HG02943 (cell line): ENCODE results near the gene CRYM.
"Not testable (repeated sequence)": the region's sequence is repeated elsewhere in the genome, so short reads cannot be mapped to it uniquely, and the experiment has no call there.

Experiments used
- ATAC-seq: cut with Tn5 transposase; IDR thresholded peaks from one replicate; pipeline ENCODE4 v1.9.1; 2021; ENCODE audit warnings: mild to moderate bottlenecking, low read depth, moderate library complexity; ENCODE audit not compliant: unreplicated experiment

CRYM gene

DNA sequence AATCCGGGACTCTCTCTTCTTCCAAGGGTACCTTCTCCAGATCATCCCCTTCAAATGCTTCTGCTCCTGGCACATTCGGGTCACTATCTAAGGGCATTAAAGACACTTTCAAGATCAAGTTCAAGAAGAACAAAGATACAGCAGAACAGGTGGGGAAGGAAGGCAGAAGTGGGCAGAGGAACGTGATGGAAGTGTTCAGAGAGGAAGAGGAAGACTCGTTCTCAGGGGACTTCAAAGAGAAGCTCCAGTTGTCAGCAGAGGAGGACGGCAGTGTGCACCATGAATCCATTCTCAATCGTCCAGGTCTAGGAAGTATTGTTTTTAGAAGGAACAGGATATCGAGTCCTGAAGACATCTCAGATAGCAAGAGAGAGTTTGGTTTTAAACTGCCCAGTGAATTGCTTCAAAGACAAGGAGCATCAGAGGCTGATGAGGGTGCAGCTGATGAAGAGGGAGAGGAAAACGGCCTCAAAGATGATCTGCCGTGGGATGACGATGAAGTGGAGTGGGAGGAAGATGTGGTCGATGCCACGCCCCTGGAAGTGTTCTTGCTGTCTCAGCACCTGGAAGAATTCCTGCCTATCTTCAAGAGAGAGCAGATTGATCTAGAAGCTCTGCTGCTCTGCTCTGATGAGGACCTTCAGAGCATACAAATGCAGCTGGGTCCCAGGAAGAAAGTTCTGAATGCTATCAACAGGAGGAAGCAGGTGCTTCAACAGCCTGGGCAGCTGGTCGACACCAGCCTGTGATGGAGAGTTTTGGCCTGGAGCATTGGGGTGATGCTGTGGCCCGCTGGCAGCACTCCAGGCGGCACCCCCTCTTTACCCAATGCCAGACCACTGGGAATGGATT lies 27.8 kb downstream of the CRYM start:
- ATAC-seq: no peak

DNA sequence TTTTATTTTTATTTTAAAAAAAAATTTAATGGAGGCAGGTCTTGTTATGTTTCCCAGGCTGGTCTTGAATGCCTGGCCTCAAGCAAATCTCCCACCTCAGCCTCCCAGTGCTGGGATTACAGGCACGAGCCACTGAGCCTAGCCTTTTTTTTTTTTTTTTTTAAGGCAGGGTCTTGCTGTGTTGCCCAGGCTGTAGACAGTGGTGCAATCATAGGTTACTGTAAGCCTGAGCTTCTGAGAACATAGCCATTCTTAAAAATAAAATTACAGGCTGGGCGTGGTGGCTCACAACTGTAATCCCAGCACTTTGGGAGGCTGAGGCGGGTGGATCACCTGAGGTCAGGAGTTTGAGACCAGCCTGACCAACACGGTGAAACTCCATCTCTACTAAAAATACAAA lies 29.9 kb downstream of the CRYM start:
- ATAC-seq: not testable (repeated sequence)

DNA sequence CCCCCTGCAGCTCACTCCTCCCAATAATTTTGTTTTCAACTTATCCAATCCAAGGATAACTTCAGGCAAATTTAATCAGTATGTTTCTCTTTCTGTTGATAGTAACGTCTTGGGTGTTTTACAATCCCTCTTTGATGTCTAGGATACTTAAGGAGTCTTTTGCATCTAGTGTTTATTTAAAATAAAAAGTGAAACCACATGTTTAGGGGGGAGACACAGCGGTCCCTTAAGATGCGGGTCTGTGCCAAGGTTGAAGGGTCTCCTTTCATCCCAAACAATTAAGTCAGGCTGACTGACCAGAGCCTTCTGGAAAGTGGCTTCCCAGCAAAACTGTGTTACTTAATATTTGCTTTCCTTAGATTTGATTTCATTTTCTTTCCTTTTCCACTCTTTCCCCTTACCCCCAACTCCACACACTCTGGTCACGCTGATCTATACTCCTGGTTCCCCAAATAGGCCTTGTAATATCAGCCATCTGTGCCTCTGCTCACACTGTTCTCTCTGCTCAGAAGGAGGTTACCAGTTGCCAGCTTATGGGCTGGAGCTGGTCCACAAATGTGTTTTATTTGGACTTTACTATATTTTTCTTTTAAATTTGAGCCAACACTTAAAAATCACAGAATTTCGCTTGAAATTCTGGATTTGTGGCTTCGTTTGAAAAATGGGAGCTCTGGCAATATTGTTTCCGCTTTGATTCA lies 33.4 kb downstream of the CRYM start:
- no peak for ATAC-seq

DNA sequence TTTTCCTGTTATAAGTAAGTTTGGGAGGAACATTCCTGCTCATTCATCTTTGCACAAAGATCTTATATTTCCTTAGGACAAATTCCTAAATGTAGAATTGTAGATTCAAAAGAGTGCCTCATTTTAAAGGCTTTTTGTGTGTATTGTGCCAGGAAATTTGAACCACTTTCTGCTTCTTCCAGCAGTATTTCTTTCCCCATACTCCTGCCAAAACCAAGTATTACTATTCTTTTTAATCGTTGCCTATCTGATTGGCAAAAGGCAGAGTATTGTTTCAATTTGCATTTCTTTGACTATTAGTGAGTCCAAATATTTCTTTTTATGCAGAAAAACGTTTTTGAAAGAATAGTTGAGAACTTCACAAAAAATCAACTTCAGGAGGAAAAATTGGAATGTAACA lies 35.3 kb downstream of the CRYM start:
- ATAC-seq: no peak

DNA sequence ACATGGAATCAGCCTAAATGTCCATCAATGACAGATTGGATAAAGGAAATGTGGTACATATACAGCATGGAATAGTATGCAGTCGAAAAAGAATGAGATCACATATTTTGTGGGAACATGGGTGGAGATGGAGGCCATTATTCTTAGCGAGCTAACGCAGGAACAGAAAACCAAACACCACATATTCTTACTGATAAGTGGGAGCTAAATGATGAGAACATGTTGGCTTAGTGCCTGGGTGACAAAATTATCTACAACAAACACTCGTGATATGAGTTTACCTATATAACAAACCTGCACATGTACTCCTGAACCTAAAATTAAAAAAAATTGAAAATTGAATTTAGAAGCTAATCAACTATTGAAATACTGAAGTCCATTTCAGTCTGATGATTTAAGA lies 38.4 kb downstream of the CRYM start:
- ATAC-seq: no peak

DNA sequence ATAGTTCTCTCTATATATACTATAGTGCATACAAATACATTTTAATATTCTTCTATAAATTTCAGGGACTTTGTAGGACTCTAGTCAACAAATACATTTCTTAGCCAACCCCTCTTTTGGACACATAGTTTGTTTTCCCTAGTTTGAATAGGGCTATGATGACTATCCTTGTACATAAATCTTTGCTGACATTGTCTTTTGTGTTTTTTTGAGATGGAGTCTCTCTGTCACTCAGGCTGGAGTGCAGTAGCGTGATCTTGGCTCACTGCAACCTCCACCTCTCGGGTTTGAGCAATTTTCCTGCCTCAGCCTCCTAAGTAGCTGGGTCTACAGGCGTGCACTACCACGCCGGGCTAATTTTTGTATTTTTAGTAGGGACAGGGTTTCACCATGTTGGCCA lies 41.3 kb downstream of the CRYM start:
- no peak for ATAC-seq

DNA sequence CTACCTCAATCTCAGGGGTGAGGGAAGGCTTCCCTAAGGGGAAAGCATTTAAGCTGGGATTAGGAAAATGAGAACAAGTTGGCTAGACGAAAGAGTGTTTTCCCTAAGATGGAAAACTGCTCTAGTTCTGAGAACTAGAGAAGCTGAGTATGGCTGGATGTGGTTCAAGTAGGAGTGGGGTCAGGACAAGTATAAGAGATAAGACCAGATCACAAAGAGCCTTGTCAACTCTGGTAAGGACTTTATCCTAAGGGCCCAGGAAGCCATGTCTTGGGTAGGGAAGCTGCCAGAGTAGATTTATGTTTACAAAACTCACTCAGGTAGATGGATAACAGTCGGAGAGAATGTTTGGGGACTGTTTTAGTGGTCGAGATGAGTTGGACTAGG lies 42.9 kb downstream of the CRYM start:
- ATAC-seq: no peak

DNA sequence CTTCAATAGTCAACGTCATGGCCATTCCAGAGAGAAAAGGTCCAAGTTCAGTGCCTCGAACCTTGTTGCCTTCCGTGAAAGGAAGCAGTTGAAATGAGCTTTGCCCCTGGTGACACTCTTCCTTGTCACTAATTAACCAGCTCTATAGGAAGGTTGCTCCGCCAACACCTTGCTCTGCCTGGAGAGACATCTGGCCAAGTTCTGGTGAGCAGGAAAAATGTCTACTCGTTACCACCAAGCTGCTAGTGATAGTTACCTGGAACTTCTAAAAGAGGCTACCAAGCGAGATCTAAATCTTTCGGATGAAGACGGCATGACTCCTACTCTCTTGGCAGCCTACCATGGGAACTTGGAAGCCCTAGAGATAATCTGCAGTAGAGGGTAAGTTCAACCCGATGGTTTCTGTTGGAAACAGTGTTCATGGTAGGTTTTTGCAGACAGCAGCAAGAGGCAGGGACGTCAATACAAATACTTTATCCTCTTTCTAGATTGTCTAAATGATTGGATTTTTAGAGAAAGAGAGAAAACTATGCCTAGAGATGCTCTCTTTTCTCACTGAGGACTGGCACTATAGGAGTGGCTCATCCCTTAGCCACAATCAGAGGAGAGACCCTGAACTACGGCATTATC lies 44.5 kb downstream of the CRYM start, which contains the start of gene ANKS4B:
ANKS4B (plus strand) TSS at position 179 of the 630 bp plus-strand sequence; CDS start at position 218, 39 bp downstream.
- ATAC-seq: no peak

DNA sequence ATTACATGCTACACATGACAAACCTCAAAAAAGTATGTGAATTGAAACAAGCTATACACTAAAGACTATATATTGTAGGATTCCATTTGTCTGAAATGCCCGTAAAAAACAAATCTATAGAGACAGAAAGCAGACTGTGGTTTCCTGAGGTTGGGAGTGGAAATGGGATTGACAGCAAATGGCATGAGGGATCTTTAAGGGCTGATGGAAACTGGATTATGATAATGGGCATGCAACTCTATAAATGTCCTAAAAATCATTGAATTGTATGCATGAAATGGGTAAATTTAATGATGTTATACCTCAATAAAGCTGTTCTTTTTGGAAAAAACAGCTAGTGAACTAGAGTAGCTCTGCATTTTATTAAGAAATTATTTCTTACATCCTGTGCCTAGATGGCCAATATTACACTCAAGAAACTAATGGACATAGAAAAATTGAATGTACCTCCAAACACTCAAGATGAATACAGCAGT lies 45.0 kb downstream of the CRYM start:
- no peak for ATAC-seq

DNA sequence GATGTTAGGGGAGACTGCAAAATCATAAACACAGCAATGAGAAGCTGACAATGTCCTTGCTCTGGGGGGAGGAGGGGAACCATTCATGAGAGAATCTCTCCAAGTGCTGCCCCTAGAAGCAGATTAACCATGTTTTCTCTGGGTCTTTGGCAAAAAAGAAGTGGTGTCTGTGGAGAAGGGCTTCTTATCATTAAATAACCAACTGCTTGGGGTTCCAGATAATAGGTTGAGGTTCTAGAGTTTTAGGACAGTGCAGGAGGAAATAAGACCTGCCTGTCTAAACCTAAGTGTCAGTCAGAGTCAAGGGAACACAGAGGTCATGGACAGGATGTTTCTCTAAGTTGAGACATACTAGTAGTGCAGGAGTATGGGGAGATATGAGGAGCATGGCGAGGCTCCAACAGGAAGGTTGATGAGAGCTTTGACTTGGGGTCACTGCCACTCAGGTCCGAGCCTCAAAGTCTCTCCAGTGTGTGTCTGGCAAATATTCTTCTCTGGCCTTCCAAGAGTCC lies 49.7 kb downstream of the CRYM start:
- no peak for ATAC-seq

DNA sequence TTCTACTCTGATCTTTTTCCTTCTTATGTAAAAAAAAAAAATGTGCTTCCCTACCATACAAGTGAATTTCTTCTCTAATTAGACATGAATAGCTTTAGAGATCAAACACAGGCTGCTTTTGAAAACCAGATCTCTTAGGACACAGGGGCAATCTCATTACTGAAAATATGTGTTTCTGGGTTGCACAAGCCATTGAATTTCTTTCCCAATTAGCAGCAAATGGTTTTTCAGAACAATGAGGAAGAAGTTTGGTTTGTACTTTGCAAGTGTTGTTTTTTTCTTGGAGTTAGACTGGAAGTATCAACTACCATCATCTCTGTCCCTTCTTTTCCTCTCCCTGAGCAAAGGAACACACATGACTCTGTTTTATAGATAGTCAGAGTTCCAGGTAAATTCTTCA lies 50.2 kb downstream of the CRYM start:
- ATAC-seq: no peak

DNA sequence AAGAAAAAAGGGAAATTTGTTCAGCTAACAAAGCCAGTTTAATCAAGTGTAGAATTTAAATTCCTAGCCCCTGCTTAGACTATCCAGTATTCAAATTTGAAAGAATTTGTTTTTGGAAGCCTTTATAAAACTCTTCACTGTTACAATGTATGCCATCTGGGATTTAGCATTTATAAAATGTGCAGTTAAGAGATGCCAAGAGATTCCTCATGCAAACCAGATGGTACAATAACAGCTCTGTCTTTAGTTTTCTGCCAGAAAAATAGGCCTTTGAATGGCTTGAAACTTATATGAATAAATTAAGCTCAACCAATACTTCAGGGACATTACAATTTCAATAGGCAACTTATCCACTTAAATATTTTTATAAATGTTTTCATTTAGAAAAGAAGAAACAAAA lies 51.3 kb downstream of the CRYM start:
- ATAC-seq: no peak

DNA sequence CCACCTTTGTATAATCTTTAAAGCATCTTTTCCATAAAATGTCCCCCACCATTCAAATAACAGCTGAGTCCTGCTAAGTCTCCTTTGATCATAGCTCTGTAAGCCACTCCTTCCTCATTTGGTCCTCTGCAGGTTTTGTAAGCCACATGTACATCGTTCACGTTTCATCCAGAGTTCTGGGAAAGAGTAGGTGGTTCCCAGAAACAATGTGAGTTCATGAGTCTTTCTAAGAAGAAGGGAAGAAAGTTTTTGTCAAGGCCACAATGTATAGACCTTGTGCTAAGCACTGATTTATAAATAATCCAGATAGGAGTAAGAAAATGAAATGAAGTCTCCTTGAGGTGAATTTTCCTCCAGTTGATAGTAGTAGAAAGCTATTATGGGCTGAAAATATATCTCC lies 53.3 kb downstream of the CRYM start:
- no peak for ATAC-seq

DNA sequence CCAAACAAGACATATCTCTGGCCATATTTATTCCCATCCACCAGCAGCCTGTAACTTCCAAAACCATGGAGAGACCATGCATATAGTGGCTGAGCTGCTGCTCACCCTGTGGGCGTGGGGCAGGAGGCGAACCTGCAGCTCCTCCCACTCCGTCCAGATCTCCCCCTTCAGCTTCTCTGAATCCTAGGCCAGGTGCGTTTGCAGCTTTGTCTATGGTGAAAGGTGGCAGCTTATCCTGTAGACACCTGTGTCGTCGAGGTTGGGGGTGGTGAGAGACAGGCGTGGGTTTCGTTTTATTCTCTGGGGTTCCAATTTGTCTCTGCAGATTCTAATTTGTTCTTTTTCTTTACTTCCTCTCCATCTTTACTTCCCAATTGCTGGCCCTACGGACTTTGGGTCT lies 54.3 kb downstream of the CRYM start:
- ATAC-seq: no peak

DNA sequence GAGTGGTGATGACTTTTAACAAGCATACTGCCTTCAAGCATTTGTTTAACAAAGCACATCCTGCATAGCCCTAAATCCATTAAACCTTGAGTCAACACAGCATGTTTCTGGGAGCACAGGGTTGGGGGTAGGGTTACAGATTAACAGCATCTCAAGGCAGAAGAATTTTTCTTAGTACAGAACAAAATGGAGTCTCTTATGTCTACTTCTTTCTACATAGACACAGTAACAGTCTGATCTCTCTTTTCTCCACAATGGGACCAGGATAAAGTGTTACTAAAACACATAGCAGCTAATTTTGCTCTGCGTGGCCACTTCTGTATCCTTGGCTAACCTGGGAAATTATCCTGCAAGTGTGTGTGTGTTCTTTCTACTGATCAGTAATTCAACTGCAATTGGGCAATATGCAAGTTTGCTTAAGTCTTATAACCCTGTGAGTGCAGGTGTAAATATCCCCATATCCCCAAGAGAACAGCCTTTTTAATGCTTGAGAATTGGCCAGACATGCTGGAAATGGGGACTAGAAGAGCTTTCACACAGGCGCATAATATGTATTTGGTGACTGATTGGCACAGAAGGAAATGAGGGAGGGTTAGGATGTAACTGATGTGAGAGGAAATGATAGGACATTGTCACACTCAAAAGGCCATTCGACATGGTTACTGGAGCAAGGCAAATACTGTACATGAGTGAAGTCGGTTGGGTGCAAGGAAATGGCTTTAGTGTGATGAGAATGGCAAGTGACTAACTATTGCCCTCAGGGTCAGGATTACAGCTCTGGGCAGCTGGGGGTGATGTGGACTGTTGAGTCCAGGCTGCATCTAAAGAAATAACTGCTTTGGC lies 55.4 kb downstream of the CRYM start:
- ATAC-seq: no peak

DNA sequence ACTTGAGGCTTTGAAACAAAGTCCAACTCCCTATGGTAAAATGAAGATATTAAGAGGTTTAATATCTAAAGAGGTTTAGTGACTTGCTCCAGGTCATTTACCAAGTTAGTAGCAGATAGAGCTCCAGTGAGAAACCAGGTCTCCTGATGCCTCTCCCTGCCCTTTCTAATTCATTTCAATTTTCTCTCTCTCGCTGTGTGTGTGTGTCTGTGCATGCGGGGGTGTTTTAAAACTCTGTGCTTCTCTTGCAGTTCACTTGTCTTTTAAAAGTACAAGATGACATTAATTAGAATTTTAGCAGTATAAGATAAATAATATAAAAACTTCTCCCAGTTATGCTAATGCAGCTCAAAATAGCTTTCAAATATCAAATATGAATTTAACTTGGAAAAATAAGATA lies 58.5 kb downstream of the CRYM start:
- ATAC-seq: no peak

DNA sequence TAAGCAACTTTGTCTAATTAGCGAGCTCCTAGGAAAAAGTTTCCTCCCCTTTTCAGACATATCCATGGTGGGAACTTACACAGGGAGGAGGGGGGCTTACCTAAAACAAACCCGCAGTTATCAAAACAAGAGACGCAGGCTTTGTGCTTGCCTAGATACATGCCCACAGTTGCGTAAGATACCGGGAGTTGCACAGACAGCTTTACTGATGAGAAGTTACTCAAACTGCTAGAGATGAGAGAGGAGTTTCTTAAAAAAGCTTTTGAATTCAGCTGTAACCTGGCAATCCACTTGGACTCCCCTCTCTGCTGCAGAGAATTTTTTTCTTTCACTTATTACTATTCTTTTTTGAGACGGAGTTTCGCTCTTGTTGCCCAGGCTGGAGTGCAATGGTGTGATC lies 59.9 kb downstream of the CRYM start:
- ATAC-seq: no peak

DNA sequence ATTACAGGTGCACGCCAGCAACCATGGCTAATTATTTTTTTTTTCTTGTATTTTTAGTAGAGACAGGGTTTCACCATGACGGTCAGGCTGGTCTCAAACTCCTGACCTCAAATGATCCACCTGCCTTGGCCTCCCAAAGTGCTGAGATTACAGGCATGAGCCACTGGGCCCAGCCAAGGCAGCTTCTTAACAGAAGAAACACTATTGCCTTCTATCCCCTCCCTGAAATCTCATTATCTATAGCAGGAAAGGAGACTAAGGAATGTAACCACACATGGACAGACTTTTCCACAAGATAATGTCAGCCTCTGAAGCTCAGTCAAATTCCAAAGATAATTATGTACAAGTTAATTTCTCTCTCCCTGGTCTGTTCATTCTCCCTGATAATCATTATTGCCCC lies 61.0 kb downstream of the CRYM start:
- no peak for ATAC-seq

DNA sequence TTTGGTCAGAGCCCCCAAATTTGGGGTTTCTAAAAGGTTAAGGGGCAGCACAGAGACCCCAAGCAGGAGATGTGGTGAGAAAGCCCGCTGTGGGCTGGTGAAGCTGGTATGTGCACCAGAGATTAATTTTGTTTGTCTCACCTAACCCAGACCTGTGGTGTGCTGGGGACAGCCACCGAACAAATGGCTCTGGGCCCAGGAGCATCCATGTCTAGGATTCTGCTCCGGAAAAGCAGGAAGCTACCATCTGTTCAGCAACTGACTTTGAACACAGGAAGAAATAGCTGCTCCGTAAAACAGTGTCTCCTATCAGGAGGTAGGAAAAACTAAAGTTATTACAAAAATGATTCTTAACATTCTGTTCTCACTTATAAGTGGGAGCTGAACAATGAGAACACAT lies 64.0 kb downstream of the CRYM start:
- ATAC-seq: no peak

DNA sequence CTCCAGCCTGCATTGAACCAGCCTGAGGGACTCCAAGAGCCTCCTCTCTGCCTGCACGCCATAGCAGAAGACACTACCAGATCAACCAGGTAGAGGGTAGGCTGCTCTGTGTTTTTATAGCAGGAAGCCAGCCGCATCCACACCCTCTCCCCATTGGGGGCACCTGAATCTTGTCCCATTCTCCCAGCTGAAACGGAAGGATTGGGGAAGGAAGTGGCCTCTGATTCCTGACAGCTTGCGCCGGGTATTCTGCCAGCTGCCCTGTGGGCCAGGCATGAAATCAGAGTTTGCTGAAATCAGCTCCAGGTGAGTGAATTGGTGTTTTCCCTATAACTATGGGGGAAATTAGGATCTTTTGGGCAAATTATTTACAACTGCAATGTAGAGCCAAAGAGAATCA lies 66.6 kb downstream of the CRYM start, which contains the start of gene ZP2:
ZP2 (minus strand) TSS at position 89 of the 400 bp plus-strand sequence; CDS start at position 62, 27 bp downstream.
- no peak for ATAC-seq
